Measurements from ENCODE around the gene USP3. TPM values are rescaled to one million over a fixed set of nuclear protein-coding genes. Genes with fewer than 3 reads are reported as not detected.
A peak's percentile ranks its signal among the peaks of the same experiment; 100 is the strongest.

USP3 gene
- total RNA-seq = 39.5 TPM

GRCh38 chr15:63504247-63504978, at the start of gene USP3:
USP3 (plus strand) TSS chr15:63504593; CDS start chr15:63504740, 147 bp downstream.
- peak within 1 kb of the TSS; percentile 82 to 92 for H3K4me3 ChIP-seq
- no peaks in the 10 kb centered on the region for H3K9me3 ChIP-seq
- no peak for DNase-seq (ENCODE audit: extremely low spot score in 2 of 2)
- H3K36me3 ChIP-seq = no peaks in the 10 kb centered on the region
- no peaks in the 10 kb centered on the region for H3K27me3 ChIP-seq
- peaks cover 74% of the 10 kb centered on the region for H3K4me1 ChIP-seq
- TF ChIP-seq POLR2AphosphoS5 (IDR thresholded peaks at IDR 0.05; ENCODE audit: insufficient read depth in 1 of 2, low read depth in 1 of 2) (peak; percentile 62 to 98), CTCF (IDR thresholded peaks at IDR 0.05) (no peak), POLR2A (IDR thresholded peaks at IDR 0.05) (peak in 1 of 2 donors; percentile 74)
- intact Hi-C loops (cut with DNase I) = loop anchor here (5.0 to 10.0 kb wide), 2 partner anchors 90 to 958 kb away; partner anchors contain the start of genes FBXL22 and ZNF609
- peak within 1 kb of the TSS; percentile 97 for H3K27ac ChIP-seq

GRCh38 chr15:63456258-63456657, 48.1 kb upstream of the USP3 start:
- intact Hi-C loops (cut with DNase I) = no loop called here
- no peaks in the 10 kb centered on the region for H3K36me3 ChIP-seq
- no peak overlapping the region for H3K27ac ChIP-seq
- no peak for DNase-seq (ENCODE audit: extremely low spot score in 2 of 2)
- H3K4me3 ChIP-seq = no peak overlapping the region
- TF ChIP-seq POLR2AphosphoS5 (IDR thresholded peaks at IDR 0.05; ENCODE audit: insufficient read depth in 1 of 2, low read depth in 1 of 2) = no peak
- no peak for TF ChIP-seq CTCF (IDR thresholded peaks at IDR 0.05)
- no peak for TF ChIP-seq POLR2A (IDR thresholded peaks at IDR 0.05)
- H3K9me3 ChIP-seq = no peaks in the 10 kb centered on the region
- no peaks in the 10 kb centered on the region for H3K27me3 ChIP-seq
- peaks cover 4% of the 10 kb centered on the region for H3K4me1 ChIP-seq

GRCh38 chr15:63457379-63457778, 47.0 kb upstream of the USP3 start:
- Histone ChIP-seq H3K27ac (no peak overlapping the region), H3K27me3 (no peaks in the 10 kb centered on the region), H3K9me3 (no peaks in the 10 kb centered on the region), H3K4me1 (peaks cover 10% of the 10 kb centered on the region), H3K36me3 (no peaks in the 10 kb centered on the region), H3K4me3 (no peak overlapping the region)
- intact Hi-C loops (cut with DNase I) = no loop called here
- DNase-seq (ENCODE audit: extremely low spot score in 2 of 2) = no peak
- TF ChIP-seq CTCF (IDR thresholded peaks at IDR 0.05) (no peak), POLR2A (IDR thresholded peaks at IDR 0.05) (no peak), POLR2AphosphoS5 (IDR thresholded peaks at IDR 0.05; ENCODE audit: insufficient read depth in 1 of 2, low read depth in 1 of 2) (no peak)

GRCh38 chr15:63458026-63458425, 46.4 kb upstream of the USP3 start:
- intact Hi-C loops (cut with DNase I) = no loop called here
- Histone ChIP-seq H3K4me3 (no peak overlapping the region), H3K27me3 (no peaks in the 10 kb centered on the region), H3K27ac (no peak overlapping the region), H3K4me1 (peaks cover 10% of the 10 kb centered on the region), H3K9me3 (no peaks in the 10 kb centered on the region), H3K36me3 (no peaks in the 10 kb centered on the region)
- TF ChIP-seq POLR2A (IDR thresholded peaks at IDR 0.05) (no peak), POLR2AphosphoS5 (IDR thresholded peaks at IDR 0.05; ENCODE audit: insufficient read depth in 1 of 2, low read depth in 1 of 2) (no peak), CTCF (IDR thresholded peaks at IDR 0.05) (no peak)
- no peak for DNase-seq (ENCODE audit: extremely low spot score in 2 of 2)

GRCh38 chr15:63458794-63459395, 45.5 kb upstream of the USP3 start:
- no peak overlapping the region for H3K27ac ChIP-seq
- H3K36me3 ChIP-seq = no peaks in the 10 kb centered on the region
- H3K9me3 ChIP-seq = no peaks in the 10 kb centered on the region
- intact Hi-C loops (cut with DNase I) = no loop called here
- H3K4me3 ChIP-seq = no peak overlapping the region
- TF ChIP-seq CTCF (IDR thresholded peaks at IDR 0.05) = no peak
- DNase-seq (ENCODE audit: extremely low spot score in 2 of 2) = no peak
- peaks cover 17% of the 10 kb centered on the region for H3K4me1 ChIP-seq
- H3K27me3 ChIP-seq = no peaks in the 10 kb centered on the region
